ENCODE data around the gene CORO2A. TPM values are rescaled to one million over a fixed set of nuclear protein-coding genes. Genes with fewer than 3 reads are reported as not detected.

CORO2A gene
- total RNA-seq, 4 donors from 2014 or later: 0.77 to 4.8 (median 0.86) TPM

DNA sequence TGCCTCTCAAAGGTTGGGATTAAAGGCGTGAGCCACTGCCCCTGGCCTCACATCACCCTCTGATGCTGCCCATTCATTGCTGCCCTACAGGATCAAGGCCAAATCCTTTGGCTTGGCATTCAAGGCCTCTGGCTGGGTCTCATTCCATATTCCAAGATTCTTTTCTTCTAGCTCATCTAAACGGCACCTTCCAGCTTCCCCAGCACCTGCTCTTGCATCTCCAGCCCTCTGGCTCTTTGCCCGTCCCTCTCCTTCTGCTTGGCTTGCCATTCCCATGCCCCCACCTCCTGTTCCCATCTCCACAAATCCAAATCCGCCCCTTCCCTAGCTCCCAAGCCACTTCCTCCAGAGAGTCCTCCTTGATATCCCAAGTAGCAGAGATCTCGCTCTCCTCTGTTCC is 33.1 kb downstream of the CORO2A start:
- Histone ChIP-seq H3K9me3 (no peaks in the 10 kb centered on the region), H3K4me3 (no peak overlapping the region), H3K36me3 (no peaks in the 10 kb centered on the region), H3K27ac (no peak overlapping the region), H3K4me1 (no peaks in the 10 kb centered on the region), H3K27me3 (no peaks in the 10 kb centered on the region)
- WGBS, 2 donors (ENCODE audit: low coverage in 1 of 2): 74 to 85% methylated on average over 3 to 5 of the region's 5 CpGs
- ATAC-seq: no peak
- no peak for TF ChIP-seq POLR2AphosphoS5 (IDR thresholded peaks at IDR 0.05)

- no peak overlapping the region for H3K27ac ChIP-seq
- H3K27me3 ChIP-seq: no peaks in the 10 kb centered on the region
- no peaks in the 10 kb centered on the region for H3K9me3 ChIP-seq
- TF ChIP-seq POLR2A (IDR thresholded peaks at IDR 0.05): no peak
- TF ChIP-seq, protein P1, sequence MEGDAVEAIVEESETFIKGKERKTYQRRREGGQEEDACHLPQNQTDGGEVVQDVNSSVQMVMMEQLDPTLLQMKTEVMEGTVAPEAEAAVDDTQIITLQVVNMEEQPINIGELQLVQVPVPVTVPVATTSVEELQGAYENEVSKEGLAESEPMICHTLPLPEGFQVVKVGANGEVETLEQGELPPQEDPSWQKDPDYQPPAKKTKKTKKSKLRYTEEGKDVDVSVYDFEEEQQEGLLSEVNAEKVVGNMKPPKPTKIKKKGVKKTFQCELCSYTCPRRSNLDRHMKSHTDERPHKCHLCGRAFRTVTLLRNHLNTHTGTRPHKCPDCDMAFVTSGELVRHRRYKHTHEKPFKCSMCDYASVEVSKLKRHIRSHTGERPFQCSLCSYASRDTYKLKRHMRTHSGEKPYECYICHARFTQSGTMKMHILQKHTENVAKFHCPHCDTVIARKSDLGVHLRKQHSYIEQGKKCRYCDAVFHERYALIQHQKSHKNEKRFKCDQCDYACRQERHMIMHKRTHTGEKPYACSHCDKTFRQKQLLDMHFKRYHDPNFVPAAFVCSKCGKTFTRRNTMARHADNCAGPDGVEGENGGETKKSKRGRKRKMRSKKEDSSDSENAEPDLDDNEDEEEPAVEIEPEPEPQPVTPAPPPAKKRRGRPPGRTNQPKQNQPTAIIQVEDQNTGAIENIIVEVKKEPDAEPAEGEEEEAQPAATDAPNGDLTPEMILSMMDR (IDR thresholded peaks at IDR 0.05): no peak
- no peak for TF ChIP-seq POLR2AphosphoS5 (IDR thresholded peaks at IDR 0.05)
- TF ChIP-seq EP300 (IDR thresholded peaks at IDR 0.05): no peak
- no peaks in the 10 kb centered on the region for H3K36me3 ChIP-seq
- WGBS, 2 donors (ENCODE audit: low coverage in 1 of 2): 82 to 90% methylated on average over 2 to 3 of the region's 4 CpGs
- H3K4me3 ChIP-seq: no peak overlapping the region
- H3K4me1 ChIP-seq: no peaks in the 10 kb centered on the region
- ATAC-seq: no peak
Observed at GRCh38 chr9:98158071-98158831, 34.2 kb downstream of the CORO2A start.

- Histone ChIP-seq H3K36me3 (no peaks in the 10 kb centered on the region), H3K27me3 (no peaks in the 10 kb centered on the region), H3K4me3 (no peak overlapping the region), H3K9me3 (no peaks in the 10 kb centered on the region), H3K4me1 (no peaks in the 10 kb centered on the region), H3K27ac (no peak overlapping the region)
- WGBS, 2 donors (ENCODE audit: low coverage in 1 of 2): 90 to 100% methylated on average over 1 to 2 of the region's 10 CpGs
- ATAC-seq: no peak
- TF ChIP-seq, protein P1 (IDR thresholded peaks at IDR 0.05): no peak
- no peak for TF ChIP-seq POLR2A (IDR thresholded peaks at IDR 0.05)
- TF ChIP-seq EP300 (IDR thresholded peaks at IDR 0.05): no peak
- no peak for TF ChIP-seq POLR2AphosphoS5 (IDR thresholded peaks at IDR 0.05)
Observed at GRCh38 chr9:98157372-98157771, 35.1 kb downstream of the CORO2A start.

DNA sequence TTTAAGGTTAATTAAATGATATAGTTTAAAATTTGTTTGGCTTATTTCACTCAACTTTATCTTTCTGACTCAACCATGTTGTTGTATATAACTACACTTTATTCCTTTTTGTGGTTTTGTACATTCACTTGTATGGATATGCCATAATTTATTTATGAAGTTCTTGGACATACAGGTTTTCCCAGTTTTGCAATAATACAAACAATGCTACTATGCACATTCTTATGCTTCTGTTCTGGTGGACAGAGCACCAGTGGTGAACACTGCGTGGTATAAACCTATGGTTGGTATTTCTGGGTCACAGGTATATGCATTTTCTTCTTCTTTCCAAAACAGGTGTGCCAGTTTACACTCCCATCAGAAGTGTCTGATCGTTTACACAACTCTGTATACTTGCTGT is 37.8 kb downstream of the CORO2A start:
- ATAC-seq: no peak
- Histone ChIP-seq H3K4me3 (no peak overlapping the region), H3K27ac (no peak overlapping the region), H3K36me3 (no peaks in the 10 kb centered on the region), H3K27me3 (no peaks in the 10 kb centered on the region), H3K4me1 (no peaks in the 10 kb centered on the region), H3K9me3 (no peaks in the 10 kb centered on the region)
- TF ChIP-seq, protein P1 (IDR thresholded peaks at IDR 0.05): no peak
- no peak for TF ChIP-seq POLR2A (IDR thresholded peaks at IDR 0.05)
- TF ChIP-seq POLR2AphosphoS5 (IDR thresholded peaks at IDR 0.05): no peak
- TF ChIP-seq EP300 (IDR thresholded peaks at IDR 0.05): no peak
- 76 to 95% methylated on average over 2 of the region's 2 CpGs for WGBS, 2 donors (ENCODE audit: low coverage in 1 of 2)

DNA sequence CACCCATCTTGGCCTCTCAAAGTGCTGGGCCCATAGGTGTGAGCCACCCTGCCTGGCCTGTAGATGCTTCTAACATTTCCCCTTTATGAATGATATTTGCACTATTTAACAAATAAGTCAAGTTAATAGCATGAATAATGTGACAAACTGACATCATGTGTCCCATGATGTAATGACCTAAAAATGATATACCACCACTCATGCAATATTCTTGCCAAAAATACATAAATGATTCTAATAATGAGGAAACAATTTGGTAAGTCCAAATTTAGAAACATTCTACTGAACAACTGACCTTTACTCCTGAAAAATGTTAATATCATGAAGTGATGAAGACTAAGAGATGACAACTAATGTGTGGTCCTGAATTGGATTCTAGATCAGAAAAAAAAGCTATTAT is 39.9 kb downstream of the CORO2A start:
- no peak overlapping the region for H3K4me3 ChIP-seq
- no peaks in the 10 kb centered on the region for H3K4me1 ChIP-seq
- ATAC-seq: no peak
- H3K27me3 ChIP-seq: no peaks in the 10 kb centered on the region
- H3K9me3 ChIP-seq: no peaks in the 10 kb centered on the region
- H3K27ac ChIP-seq: no peak overlapping the region
- TF ChIP-seq, protein P1 (IDR thresholded peaks at IDR 0.05): no peak
- TF ChIP-seq POLR2A (IDR thresholded peaks at IDR 0.05) (no peak), POLR2AphosphoS5 (IDR thresholded peaks at IDR 0.05) (no peak)
- H3K36me3 ChIP-seq: no peaks in the 10 kb centered on the region
